Measurements from ENCODE around the gene SMIM43.
A peak's percentile ranks its signal among the peaks of the same experiment; 100 is the strongest.

The SMIM43 gene

DNA sequence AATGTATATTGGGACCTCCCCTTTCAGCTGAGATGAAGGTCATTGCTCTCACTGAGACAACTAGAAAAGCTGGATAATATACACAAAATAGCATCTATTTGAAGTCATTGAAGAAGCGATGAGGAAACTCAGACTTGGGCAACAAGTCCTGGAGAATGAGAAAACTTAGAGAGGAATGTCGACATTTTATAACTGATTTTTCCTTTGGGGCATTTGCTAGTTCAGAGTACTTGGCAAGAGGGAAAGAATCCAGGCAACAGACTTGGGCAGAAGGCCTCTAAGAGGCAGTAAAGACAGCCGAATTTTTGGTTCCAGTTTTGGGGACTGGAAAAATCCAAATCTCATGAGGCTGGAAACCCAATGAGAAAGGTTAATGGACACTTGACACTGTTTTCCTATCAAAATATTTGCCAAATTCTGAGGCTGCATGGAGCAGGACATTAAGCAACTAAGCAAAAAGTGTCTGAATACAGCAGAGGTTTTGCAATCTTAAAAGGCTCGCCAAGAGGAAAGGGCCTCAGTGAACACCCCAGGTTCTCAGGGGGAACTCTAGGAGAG, 47.2 kb downstream of the SMIM43 start:
- H4K8ac ChIP-seq (ENCODE audit: low read depth, low read length), result peak overlapping the region; percentile 19
- no CpG with 5 or more reads among the region's 4 CpGs for WGBS (ENCODE audit: extremely low coverage, insufficient coverage, insufficient read length)
- peak; percentile 38 to 91 for DNase-seq
- H3K79me2 ChIP-seq (ENCODE audit: control insufficient read depth, insufficient read depth, low read length, poor library complexity), result no peaks in the 10 kb centered on the region
- H2AK5ac ChIP-seq (ENCODE audit: low read length), result no peak overlapping the region
- no peaks in the 10 kb centered on the region for H3K27me3 ChIP-seq (ENCODE audit: insufficient read depth, low read length)
- no peaks in the 10 kb centered on the region for H3K9me3 ChIP-seq (ENCODE audit: insufficient read depth, low read depth, low read length)
- no peak overlapping the region for H3K4ac ChIP-seq (ENCODE audit: low read depth, low read length)
- no peak overlapping the region for H4K91ac ChIP-seq (ENCODE audit: low read depth, low read length)
- no peak overlapping the region for H3K9ac ChIP-seq (ENCODE audit: low read length)
- no peak overlapping the region for H3K27ac ChIP-seq (ENCODE audit: low read depth, low read length)
- H3K4me2 ChIP-seq (ENCODE audit: low read length), result no peak overlapping the region
- H3K36me3 ChIP-seq (ENCODE audit: control insufficient read depth in 1 of 2, insufficient read depth in 2 of 2, low read length in 2 of 2), result no peaks in the 10 kb centered on the region
- H2BK120ac ChIP-seq (ENCODE audit: insufficient read depth, low read length, poor library complexity), result no peak overlapping the region
- H3K23ac ChIP-seq (ENCODE audit: low read length), result no peak overlapping the region
- no peak overlapping the region for H2BK5ac ChIP-seq (ENCODE audit: low read depth, low read length, poor library complexity)
- no peak overlapping the region for H4K12ac ChIP-seq (ENCODE audit: low read depth, low read length)
- peaks cover 2 to 3% of the 10 kb centered on the region in 2 experiments for H3K4me1 ChIP-seq (ENCODE audit: control insufficient read depth in 1 of 2, insufficient read depth in 2 of 2, low read length in 2 of 2)
- H2AFZ ChIP-seq (ENCODE audit: insufficient read depth, low read length, poor library complexity), result no peak overlapping the region
- H2BK12ac ChIP-seq (ENCODE audit: low read length), result no peak overlapping the region
- no peak overlapping the region for H3K18ac ChIP-seq (ENCODE audit: low read length)
- H3K14ac ChIP-seq (ENCODE audit: low read length), result no peak overlapping the region
- no peaks in the 10 kb centered on the region for H3K79me1 ChIP-seq (ENCODE audit: low read length)
- H3K4me3 ChIP-seq (ENCODE audit: low read depth, low read length), result no peak overlapping the region

- Histone ChIP-seq H4K91ac (ENCODE audit: low read depth, low read length) (no peak overlapping the region), H3K79me2 (ENCODE audit: control insufficient read depth, insufficient read depth, low read length, poor library complexity) (no peaks in the 10 kb centered on the region), H3K9me3 (ENCODE audit: insufficient read depth, low read depth, low read length) (no peaks in the 10 kb centered on the region), H2AK5ac (ENCODE audit: low read length) (no peak overlapping the region), H3K27me3 (ENCODE audit: insufficient read depth, low read length) (no peaks in the 10 kb centered on the region), H3K4me2 (ENCODE audit: low read length) (no peak overlapping the region), H3K4me1 (ENCODE audit: control insufficient read depth in 1 of 2, insufficient read depth in 2 of 2, low read length in 2 of 2) (peaks cover 5 to 9% of the 10 kb centered on the region in 2 experiments), H2BK120ac (ENCODE audit: insufficient read depth, low read length, poor library complexity) (no peak overlapping the region), H3K79me1 (ENCODE audit: low read length) (peaks cover 5% of the 10 kb centered on the region), H3K23ac (ENCODE audit: low read length) (no peak overlapping the region), H3K4ac (ENCODE audit: low read depth, low read length) (no peak overlapping the region), H3K27ac (ENCODE audit: low read depth, low read length) (no peak overlapping the region), H3K4me3 (ENCODE audit: low read depth, low read length) (no peak overlapping the region), H3K14ac (ENCODE audit: low read length) (no peak overlapping the region), H2BK12ac (ENCODE audit: low read length) (no peak overlapping the region), H2AFZ (ENCODE audit: insufficient read depth, low read length, poor library complexity) (no peak overlapping the region), H3K9ac (ENCODE audit: low read length) (no peak overlapping the region), H4K8ac (ENCODE audit: low read depth, low read length) (no peak overlapping the region), H3K36me3 (ENCODE audit: control insufficient read depth in 1 of 2, insufficient read depth in 2 of 2, low read length in 2 of 2) (no peaks in the 10 kb centered on the region), H3K18ac (ENCODE audit: low read length) (no peak overlapping the region), H4K12ac (ENCODE audit: low read depth, low read length) (no peak overlapping the region), H2BK5ac (ENCODE audit: low read depth, low read length, poor library complexity) (no peak overlapping the region)
- no peak for DNase-seq
- WGBS (ENCODE audit: extremely low coverage, insufficient coverage, insufficient read length), result no CpG with 5 or more reads among the region's 4 CpGs
Observed at GRCh38 chr4:121714548-121714947, 50.4 kb downstream of the SMIM43 start.

- Histone ChIP-seq H3K4me1 (ENCODE audit: control insufficient read depth in 1 of 2, insufficient read depth in 2 of 2, low read length in 2 of 2) (peaks cover 2 to 7% of the 10 kb centered on the region in 2 experiments), H2AK5ac (ENCODE audit: low read length) (peak overlapping the region; percentile 69), H3K27me3 (ENCODE audit: insufficient read depth, low read length) (no peaks in the 10 kb centered on the region), H3K4me3 (ENCODE audit: low read depth, low read length) (no peak overlapping the region), H2BK12ac (ENCODE audit: low read length) (no peak overlapping the region), H4K91ac (ENCODE audit: low read depth, low read length) (no peak overlapping the region), H4K8ac (ENCODE audit: low read depth, low read length) (no peak overlapping the region), H3K4ac (ENCODE audit: low read depth, low read length) (no peak overlapping the region), H3K36me3 (ENCODE audit: control insufficient read depth in 1 of 2, insufficient read depth in 2 of 2, low read length in 2 of 2) (no peaks in the 10 kb centered on the region), H2BK5ac (ENCODE audit: low read depth, low read length, poor library complexity) (no peak overlapping the region), H3K27ac (ENCODE audit: low read depth, low read length) (no peak overlapping the region), H3K9me3 (ENCODE audit: insufficient read depth, low read depth, low read length) (no peaks in the 10 kb centered on the region), H3K18ac (ENCODE audit: low read length) (no peak overlapping the region), H2BK120ac (ENCODE audit: insufficient read depth, low read length, poor library complexity) (no peak overlapping the region), H4K12ac (ENCODE audit: low read depth, low read length) (no peak overlapping the region), H3K79me2 (ENCODE audit: control insufficient read depth, insufficient read depth, low read length, poor library complexity) (no peaks in the 10 kb centered on the region), H3K14ac (ENCODE audit: low read length) (no peak overlapping the region), H2AFZ (ENCODE audit: insufficient read depth, low read length, poor library complexity) (no peak overlapping the region), H3K9ac (ENCODE audit: low read length) (no peak overlapping the region), H3K4me2 (ENCODE audit: low read length) (no peak overlapping the region), H3K23ac (ENCODE audit: low read length) (no peak overlapping the region), H3K79me1 (ENCODE audit: low read length) (peaks cover 5% of the 10 kb centered on the region)
- no peak for DNase-seq
- WGBS (ENCODE audit: extremely low coverage, insufficient coverage, insufficient read length), result no CpG with 5 or more reads among the region's 4 CpGs
Observed at GRCh38 chr4:121712783-121713182, 52.2 kb downstream of the SMIM43 start.

GRCh38 chr4:121712001-121712651, 52.8 kb downstream of the SMIM43 start:
- no peak overlapping the region for H3K4me3 ChIP-seq (ENCODE audit: low read depth, low read length)
- no peak overlapping the region for H3K9ac ChIP-seq (ENCODE audit: low read length)
- no peak for DNase-seq
- peak overlapping the region; percentile 60 for H2BK5ac ChIP-seq (ENCODE audit: low read depth, low read length, poor library complexity)
- WGBS (ENCODE audit: extremely low coverage, insufficient coverage, insufficient read length), result no CpG with 5 or more reads among the region's 7 CpGs
- no peak overlapping the region for H3K23ac ChIP-seq (ENCODE audit: low read length)
- no peak overlapping the region for H3K14ac ChIP-seq (ENCODE audit: low read length)
- no peaks in the 10 kb centered on the region for H3K9me3 ChIP-seq (ENCODE audit: insufficient read depth, low read depth, low read length)
- H2BK12ac ChIP-seq (ENCODE audit: low read length), result peak overlapping the region; percentile 68
- no peak overlapping the region for H3K18ac ChIP-seq (ENCODE audit: low read length)
- H3K79me2 ChIP-seq (ENCODE audit: control insufficient read depth, insufficient read depth, low read length, poor library complexity), result no peaks in the 10 kb centered on the region
- H4K91ac ChIP-seq (ENCODE audit: low read depth, low read length), result no peak overlapping the region
- H3K36me3 ChIP-seq (ENCODE audit: control insufficient read depth in 1 of 2, insufficient read depth in 2 of 2, low read length in 2 of 2), result no peaks in the 10 kb centered on the region
- H3K27me3 ChIP-seq (ENCODE audit: insufficient read depth, low read length), result no peaks in the 10 kb centered on the region
- H4K12ac ChIP-seq (ENCODE audit: low read depth, low read length), result peak overlapping the region; percentile 10
- no peak overlapping the region for H3K4ac ChIP-seq (ENCODE audit: low read depth, low read length)
- H2AFZ ChIP-seq (ENCODE audit: insufficient read depth, low read length, poor library complexity), result peak overlapping the region; percentile 35
- H2AK5ac ChIP-seq (ENCODE audit: low read length), result no peak overlapping the region
- peaks cover 5% of the 10 kb centered on the region for H3K79me1 ChIP-seq (ENCODE audit: low read length)
- H4K8ac ChIP-seq (ENCODE audit: low read depth, low read length), result peak overlapping the region; percentile 67
- peak overlapping the region; percentile 50 for H3K4me2 ChIP-seq (ENCODE audit: low read length)
- H3K4me1 ChIP-seq (ENCODE audit: control insufficient read depth in 1 of 2, insufficient read depth in 2 of 2, low read length in 2 of 2), result peaks cover 2 to 7% of the 10 kb centered on the region in 2 experiments
- peak overlapping the region; percentile 84 for H3K27ac ChIP-seq (ENCODE audit: low read depth, low read length)
- H2BK120ac ChIP-seq (ENCODE audit: insufficient read depth, low read length, poor library complexity), result peak overlapping the region; percentile 74
